ENCODE data around the gene FHL2.

DNA sequence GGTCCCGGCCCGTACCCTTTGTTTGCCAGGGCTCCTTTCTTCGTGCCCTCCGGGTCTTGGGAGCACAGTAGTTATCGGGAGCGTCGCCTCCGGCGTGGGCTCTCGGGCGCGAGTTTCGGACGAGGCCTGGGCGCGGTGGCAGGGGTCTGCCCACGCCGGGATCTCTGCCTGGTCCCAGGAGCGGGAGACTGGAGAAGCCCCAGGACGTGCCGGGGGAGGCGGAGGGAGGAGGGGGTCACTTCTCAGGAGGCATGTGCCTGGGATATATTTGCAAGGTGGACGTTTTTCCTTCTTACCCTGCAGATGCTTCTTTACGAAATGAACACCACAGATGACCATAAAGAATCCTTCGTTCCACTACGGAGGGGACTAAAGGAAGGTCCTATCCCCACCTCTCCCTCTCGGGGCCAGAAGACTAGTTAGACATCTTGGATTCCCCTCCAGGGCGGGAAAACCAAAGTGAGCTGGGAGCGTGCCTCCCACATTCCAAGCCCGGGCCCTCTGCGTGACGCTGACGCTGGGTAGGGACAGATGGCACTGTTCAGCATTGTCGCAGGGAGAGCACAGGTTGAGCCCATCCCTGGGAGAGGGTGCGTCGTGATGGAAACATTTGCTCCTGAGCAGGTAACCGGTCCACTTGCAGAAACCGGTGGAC, 483 bp upstream of the FHL2 start:
- TF ChIP-seq POLR2A (IDR thresholded peaks at IDR 0.05) (no peak), POLR2AphosphoS5 (IDR thresholded peaks at IDR 0.05) (no peak), EP300 (IDR thresholded peaks at IDR 0.05) (no peak)
- TF ChIP-seq, protein P1, sequence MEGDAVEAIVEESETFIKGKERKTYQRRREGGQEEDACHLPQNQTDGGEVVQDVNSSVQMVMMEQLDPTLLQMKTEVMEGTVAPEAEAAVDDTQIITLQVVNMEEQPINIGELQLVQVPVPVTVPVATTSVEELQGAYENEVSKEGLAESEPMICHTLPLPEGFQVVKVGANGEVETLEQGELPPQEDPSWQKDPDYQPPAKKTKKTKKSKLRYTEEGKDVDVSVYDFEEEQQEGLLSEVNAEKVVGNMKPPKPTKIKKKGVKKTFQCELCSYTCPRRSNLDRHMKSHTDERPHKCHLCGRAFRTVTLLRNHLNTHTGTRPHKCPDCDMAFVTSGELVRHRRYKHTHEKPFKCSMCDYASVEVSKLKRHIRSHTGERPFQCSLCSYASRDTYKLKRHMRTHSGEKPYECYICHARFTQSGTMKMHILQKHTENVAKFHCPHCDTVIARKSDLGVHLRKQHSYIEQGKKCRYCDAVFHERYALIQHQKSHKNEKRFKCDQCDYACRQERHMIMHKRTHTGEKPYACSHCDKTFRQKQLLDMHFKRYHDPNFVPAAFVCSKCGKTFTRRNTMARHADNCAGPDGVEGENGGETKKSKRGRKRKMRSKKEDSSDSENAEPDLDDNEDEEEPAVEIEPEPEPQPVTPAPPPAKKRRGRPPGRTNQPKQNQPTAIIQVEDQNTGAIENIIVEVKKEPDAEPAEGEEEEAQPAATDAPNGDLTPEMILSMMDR (IDR thresholded peaks at IDR 0.05) = no peak

Data from upper lobe of left lung (tissue), 4 donors.